ENCODE data around the gene KIF21B.

The KIF21B gene

GRCh38 chr1:200969726-200970561 is 53.6 kb downstream of the KIF21B start:
- no peak for TF ChIP-seq POLR2AphosphoS5 (IDR thresholded peaks at IDR 0.05; ENCODE audit: low read depth, low read length)
- no peak for TF ChIP-seq TAF1 (IDR thresholded peaks at IDR 0.05; ENCODE audit: borderline replicate concordance, insufficient read depth, low read length)
- no peak for TF ChIP-seq FOXP2 (optimal IDR thresholded peaks at IDR 0.05; ENCODE audit: borderline replicate concordance, extremely low read depth, extremely low read length, insufficient read depth)
- TF ChIP-seq SIN3A (IDR thresholded peaks at IDR 0.05; ENCODE audit: borderline replicate concordance, insufficient read depth, low read length), result no peak
- TF ChIP-seq, protein P1, sequence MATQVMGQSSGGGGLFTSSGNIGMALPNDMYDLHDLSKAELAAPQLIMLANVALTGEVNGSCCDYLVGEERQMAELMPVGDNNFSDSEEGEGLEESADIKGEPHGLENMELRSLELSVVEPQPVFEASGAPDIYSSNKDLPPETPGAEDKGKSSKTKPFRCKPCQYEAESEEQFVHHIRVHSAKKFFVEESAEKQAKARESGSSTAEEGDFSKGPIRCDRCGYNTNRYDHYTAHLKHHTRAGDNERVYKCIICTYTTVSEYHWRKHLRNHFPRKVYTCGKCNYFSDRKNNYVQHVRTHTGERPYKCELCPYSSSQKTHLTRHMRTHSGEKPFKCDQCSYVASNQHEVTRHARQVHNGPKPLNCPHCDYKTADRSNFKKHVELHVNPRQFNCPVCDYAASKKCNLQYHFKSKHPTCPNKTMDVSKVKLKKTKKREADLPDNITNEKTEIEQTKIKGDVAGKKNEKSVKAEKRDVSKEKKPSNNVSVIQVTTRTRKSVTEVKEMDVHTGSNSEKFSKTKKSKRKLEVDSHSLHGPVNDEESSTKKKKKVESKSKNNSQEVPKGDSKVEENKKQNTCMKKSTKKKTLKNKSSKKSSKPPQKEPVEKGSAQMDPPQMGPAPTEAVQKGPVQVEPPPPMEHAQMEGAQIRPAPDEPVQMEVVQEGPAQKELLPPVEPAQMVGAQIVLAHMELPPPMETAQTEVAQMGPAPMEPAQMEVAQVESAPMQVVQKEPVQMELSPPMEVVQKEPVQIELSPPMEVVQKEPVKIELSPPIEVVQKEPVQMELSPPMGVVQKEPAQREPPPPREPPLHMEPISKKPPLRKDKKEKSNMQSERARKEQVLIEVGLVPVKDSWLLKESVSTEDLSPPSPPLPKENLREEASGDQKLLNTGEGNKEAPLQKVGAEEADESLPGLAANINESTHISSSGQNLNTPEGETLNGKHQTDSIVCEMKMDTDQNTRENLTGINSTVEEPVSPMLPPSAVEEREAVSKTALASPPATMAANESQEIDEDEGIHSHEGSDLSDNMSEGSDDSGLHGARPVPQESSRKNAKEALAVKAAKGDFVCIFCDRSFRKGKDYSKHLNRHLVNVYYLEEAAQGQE (IDR thresholded peaks at IDR 0.05; ENCODE audit: insufficient read depth in 1 of 2, low read depth in 2 of 2, low read length in 2 of 2), result no peak

GRCh38 chr1:200968469-200969410 is 54.8 kb downstream of the KIF21B start:
- no peak for TF ChIP-seq TAF1 (IDR thresholded peaks at IDR 0.05; ENCODE audit: borderline replicate concordance, insufficient read depth, low read length)
- TF ChIP-seq SIN3A (IDR thresholded peaks at IDR 0.05; ENCODE audit: borderline replicate concordance, insufficient read depth, low read length), result no peak
- TF ChIP-seq POLR2AphosphoS5 (IDR thresholded peaks at IDR 0.05; ENCODE audit: low read depth, low read length), result no peak
- TF ChIP-seq FOXP2 (optimal IDR thresholded peaks at IDR 0.05; ENCODE audit: borderline replicate concordance, extremely low read depth, extremely low read length, insufficient read depth), result no peak
- TF ChIP-seq, protein P1 (IDR thresholded peaks at IDR 0.05; ENCODE audit: insufficient read depth in 1 of 2, low read depth in 2 of 2, low read length in 2 of 2), result no peak

DNA sequence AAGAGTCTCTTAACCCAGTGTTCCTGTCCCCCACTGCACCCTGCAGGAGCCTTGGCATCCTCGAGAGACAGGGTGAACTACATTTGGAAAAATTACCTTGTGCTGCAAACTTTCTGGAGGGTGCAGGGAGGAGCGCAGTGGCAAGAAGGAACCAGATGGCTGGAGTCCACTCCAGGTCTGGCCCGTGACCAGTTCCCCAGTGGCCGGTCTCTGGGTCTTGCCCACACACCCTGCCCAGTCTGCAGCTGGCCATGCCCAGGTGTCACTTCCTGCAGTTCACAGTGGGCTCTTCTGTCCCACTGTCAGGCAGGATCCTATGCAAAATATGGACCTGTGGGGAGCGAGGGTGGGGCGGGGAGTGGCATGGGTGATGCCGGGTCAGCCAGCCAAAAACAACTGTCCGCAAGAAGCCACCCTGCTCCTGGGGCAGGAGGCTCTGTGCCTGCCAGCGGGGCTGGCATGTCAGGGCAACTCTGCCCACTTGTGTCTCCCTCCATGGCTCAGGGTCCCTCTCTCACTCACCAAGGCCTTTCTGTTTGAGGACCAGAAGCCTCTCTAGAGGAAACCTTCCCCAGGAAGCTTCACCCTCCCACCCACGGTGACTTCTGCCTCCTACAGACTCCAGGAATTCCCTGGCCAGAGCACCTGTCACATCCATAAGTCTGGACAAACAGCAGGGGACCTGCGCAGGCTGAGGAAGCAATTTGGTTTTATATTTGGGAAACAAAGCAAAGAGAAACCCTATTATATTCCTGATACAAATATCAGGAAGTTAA is 55.6 kb downstream of the KIF21B start:
- no peak for TF ChIP-seq POLR2AphosphoS5 (IDR thresholded peaks at IDR 0.05; ENCODE audit: low read depth, low read length)
- TF ChIP-seq, protein P1 (IDR thresholded peaks at IDR 0.05; ENCODE audit: insufficient read depth in 1 of 2, low read depth in 2 of 2, low read length in 2 of 2), result no peak
- TF ChIP-seq SIN3A (IDR thresholded peaks at IDR 0.05; ENCODE audit: borderline replicate concordance, insufficient read depth, low read length), result no peak
- no peak for TF ChIP-seq FOXP2 (optimal IDR thresholded peaks at IDR 0.05; ENCODE audit: borderline replicate concordance, extremely low read depth, extremely low read length, insufficient read depth)
- TF ChIP-seq TAF1 (IDR thresholded peaks at IDR 0.05; ENCODE audit: borderline replicate concordance, insufficient read depth, low read length), result no peak

GRCh38 chr1:200966934-200967333 is 56.6 kb downstream of the KIF21B start:
- TF ChIP-seq, protein P1 (IDR thresholded peaks at IDR 0.05; ENCODE audit: insufficient read depth in 1 of 2, low read depth in 2 of 2, low read length in 2 of 2), result no peak
- TF ChIP-seq TAF1 (IDR thresholded peaks at IDR 0.05; ENCODE audit: borderline replicate concordance, insufficient read depth, low read length), result no peak
- TF ChIP-seq SIN3A (IDR thresholded peaks at IDR 0.05; ENCODE audit: borderline replicate concordance, insufficient read depth, low read length), result no peak
- TF ChIP-seq POLR2AphosphoS5 (IDR thresholded peaks at IDR 0.05; ENCODE audit: low read depth, low read length), result no peak
- no peak for TF ChIP-seq FOXP2 (optimal IDR thresholded peaks at IDR 0.05; ENCODE audit: borderline replicate concordance, extremely low read depth, extremely low read length, insufficient read depth)

Measured in PFSK-1 (cell line).